ENCODE results near the gene SNTG2. TPM values are rescaled to one million over a fixed set of nuclear protein-coding genes. Genes with fewer than 3 reads are reported as not detected.

The SNTG2 gene
- total and polyA plus RNA-seq, 10 of the 15 experiments (the other 5 are each of a cell fraction or from before 2014, with no cell fraction given), result not detected

GRCh38 chr2:1208522-1208921, 257.9 kb downstream of the SNTG2 start:
- BruUV-seq (replicated peaks), result no TSS peak
- Histone ChIP-seq H3K27ac (ENCODE audit: control insufficient read depth, insufficient read depth) (no peak overlapping the region), H3K4me1 (ENCODE audit: control insufficient read depth, insufficient read depth, low read length) (no peaks in the 10 kb centered on the region), H4K20me1 (ENCODE audit: control insufficient read depth, insufficient read depth) (no peaks in the 10 kb centered on the region), H3K27me3 (replicated peaks in 1 of 2; ENCODE audit: control insufficient read depth in 2 of 2, insufficient read depth in 2 of 2, low read length in 1 of 2) (no peaks in the 10 kb centered on the region), H3K79me2 (ENCODE audit: control insufficient read depth, insufficient read depth, low read length) (no peaks in the 10 kb centered on the region), H3K4me3 (no peak overlapping the region), H3K36me3 (ENCODE audit: control insufficient read depth in 2 of 2, insufficient read depth in 2 of 2, low read length in 1 of 2) (no peaks in the 10 kb centered on the region), H3K9ac (ENCODE audit: control insufficient read depth, insufficient read depth, low read length) (no peak overlapping the region), H2AFZ (ENCODE audit: control insufficient read depth, low read depth, low read length) (no peak overlapping the region), H3K4me2 (ENCODE audit: control insufficient read depth, insufficient read depth) (no peak overlapping the region), H3K9me3 (replicated peaks; ENCODE audit: control insufficient read depth, insufficient read depth, low read length) (no peaks in the 10 kb centered on the region)
- in situ Hi-C loops (cut with MboI) (no loop called here), intact Hi-C loops (cut with micrococcal nuclease; ENCODE audit: unreplicated experiment) (no loop called here)
- TF ChIP-seq MTA3 (IDR thresholded peaks at IDR 0.05; ENCODE audit: borderline replicate concordance, low read length) (no peak), EP300 (IDR thresholded peaks at IDR 0.05; ENCODE audit: borderline replicate concordance in 1 of 2, control insufficient read depth in 1 of 2, low read depth in 2 of 2, low read length in 2 of 2) (no peak)
- ChIA-PET CTCF (no interaction called here), SMC1A (ENCODE audit: uncharacterized antibody, unreplicated experiment) (no interaction called here), POLR2A (no interaction called here), RAD21 (ENCODE audit: unreplicated experiment) (no interaction called here)
- ATAC-seq (no peak), DNase-seq (ENCODE audit: low read depth, low spot score) (no peak), FAIRE-seq (no peak)
- 29% methylated on average over 18 of the region's 18 CpGs for WGBS (ENCODE audit: insufficient coverage, insufficient replicate concordance, low lambda C conversion rate, missing lambda C conversion rate)

GRCh38 chr2:1209246-1209645, 258.6 kb downstream of the SNTG2 start:
- no TSS peak for BruUV-seq (replicated peaks)
- in situ Hi-C loops (cut with MboI), result no loop called here
- DNase-seq (ENCODE audit: low read depth, low spot score) (no peak), FAIRE-seq (no peak), ATAC-seq (no peak)
- H3K36me3 ChIP-seq (ENCODE audit: control insufficient read depth in 2 of 2, insufficient read depth in 2 of 2, low read length in 1 of 2), result no peaks in the 10 kb centered on the region
- TF ChIP-seq CEBPZ (IDR thresholded peaks at IDR 0.05; ENCODE audit: low read depth, low read length) (no peak), PRDM15 (CRISPR knock-in tag; IDR thresholded peaks at IDR 0.05) (no peak), ESRRA (IDR thresholded peaks at IDR 0.05; ENCODE audit: low read length) (no peak), TAF1 (IDR thresholded peaks at IDR 0.05; ENCODE audit: borderline replicate concordance, low read depth, low read length) (no peak), STAT1 (conservative IDR thresholded peaks at IDR 0.05) (no peak)
- ChIA-PET RAD21 (ENCODE audit: unreplicated experiment) (no interaction called here), SMC1A (ENCODE audit: uncharacterized antibody, unreplicated experiment) (no interaction called here), CTCF (no interaction called here), POLR2A (no interaction called here)
- no peak overlapping the region for H3K9ac ChIP-seq (ENCODE audit: control insufficient read depth, insufficient read depth, low read length)
- intact Hi-C loops (cut with micrococcal nuclease; ENCODE audit: unreplicated experiment), result no loop called here
- no peak overlapping the region for H2AFZ ChIP-seq (ENCODE audit: control insufficient read depth, low read depth, low read length)
- H3K27me3 ChIP-seq (replicated peaks in 1 of 2; ENCODE audit: control insufficient read depth in 2 of 2, insufficient read depth in 2 of 2, low read length in 1 of 2), result no peaks in the 10 kb centered on the region
- no peaks in the 10 kb centered on the region for H3K9me3 ChIP-seq (replicated peaks; ENCODE audit: control insufficient read depth, insufficient read depth, low read length)
- WGBS (ENCODE audit: insufficient coverage, insufficient replicate concordance, low lambda C conversion rate, missing lambda C conversion rate), result 62% methylated on average over 4 of the region's 4 CpGs
- H3K4me2 ChIP-seq (ENCODE audit: control insufficient read depth, insufficient read depth), result no peak overlapping the region
- no peak overlapping the region for H3K27ac ChIP-seq (ENCODE audit: control insufficient read depth, insufficient read depth)
- no peak overlapping the region for H3K4me3 ChIP-seq
- H3K79me2 ChIP-seq (ENCODE audit: control insufficient read depth, insufficient read depth, low read length), result no peaks in the 10 kb centered on the region
- no peaks in the 10 kb centered on the region for H3K4me1 ChIP-seq (ENCODE audit: control insufficient read depth, insufficient read depth, low read length)
- no peaks in the 10 kb centered on the region for H4K20me1 ChIP-seq (ENCODE audit: control insufficient read depth, insufficient read depth)
